K562 (cell line): Measurements from ENCODE around the gene PCBP4. TPM values are rescaled to one million over a fixed set of nuclear protein-coding genes. Genes with fewer than 3 reads are reported as not detected.

Source experiments
- ATAC-seq: fragments of 200-7000 bp; cut with Tn5 transposase; 3 replicates; pipeline ENCODE4 v1.9.1; 2020; ENCODE audit warnings: moderate library complexity
- BruUV-seq: library from RNA; stranded (reverse); fragments of 400-500 nt; replicated peaks from 2 replicates; lab custom pipeline; 2021; lab: Mats Ljungman, UMichigan
- CTCF ChIA-PET: fragments of 300-600 bp; formaldehyde crosslinking; extraction: SDS; loops from one replicate; lab custom pipeline; 2021; ENCODE audit warnings: low intra/inter-chr PET ratio; lab: Yijun Ruan, JAX
- POLR2A ChIA-PET: fragments of 300-600, 350-650 bp; sonication (Branson Sonifier 250); formaldehyde crosslinking; extraction: SDS; loops from one replicate; lab custom pipeline; 2021; ENCODE audit warnings: antibody characterized with exemption, inconsistent platforms; lab: Yijun Ruan, JAX
- DNase-seq, 4 experiments: peaks; one replicate each; pipeline versions ENCODE4 v3.0.0 to v3.0.0-alpha.2; 2011 to 2018; ENCODE audit warnings: low spot score in 3 of 4, mixed read lengths in 3 of 4; ENCODE audit errors: extremely low read depth in 1 of 4
- FAIRE-seq: peaks from 2 replicates; lab custom pipeline; 2011; peaks lifted over from hg19 to GRCh38; lab: Jason Lieb, UNC
- H2AFZ ChIP-seq: 2 replicates; pipeline ENCODE4 v1.6.0; 2011; ENCODE audit warnings: low read depth, low read length, control low read depth, inconsistent platforms
- H3K27ac ChIP-seq: fragments of 200-600 bp; 3 replicates; pipeline ENCODE4 v1.8.0; 2011; ENCODE audit warnings: low read depth, mild to moderate bottlenecking, control low read depth, inconsistent platforms, low read length, moderate library complexity, mixed read lengths; ENCODE audit errors: extremely low read depth
- H3K27me3 ChIP-seq, 2 experiments: fragments of 300-600 bp in 1 of 2; 2 replicates in 1 of 2; 3 replicates in 1 of 2; pipeline versions ENCODE4 v1.6.0 to v1.8.0; 2011; ENCODE audit warnings: inconsistent platforms in 2 of 2, low read length in 2 of 2, mild to moderate bottlenecking in 1 of 2, mixed read lengths in 1 of 2, moderate library complexity in 1 of 2; ENCODE audit not compliant: control insufficient read depth in 2 of 2, insufficient read depth in 2 of 2
- H3K36me3 ChIP-seq: fragments of 300-600 bp; 3 replicates; pipeline ENCODE4 v1.8.0; 2011; ENCODE audit warnings: mild to moderate bottlenecking, low read length, inconsistent platforms; ENCODE audit not compliant: control insufficient read depth, insufficient read depth
- H3K4me1 ChIP-seq, 2 experiments: fragments of 200-600 bp in 1 of 2; replicated peaks in 1 of 2; 2 replicates in 1 of 2; 3 replicates in 1 of 2; pipeline versions ENCODE4 v1.5.1 to v1.8.0; 2011; ENCODE audit warnings: inconsistent platforms in 2 of 2, low read length in 2 of 2, mild to moderate bottlenecking in 1 of 2, mixed read lengths in 1 of 2, moderate library complexity in 1 of 2; ENCODE audit not compliant: control insufficient read depth in 2 of 2, insufficient read depth in 2 of 2
- H3K4me2 ChIP-seq: 2 replicates; pipeline ENCODE4 v1.6.1; 2011; ENCODE audit warnings: low read length, control low read depth, inconsistent platforms, mixed read lengths; ENCODE audit not compliant: insufficient read depth
- H3K4me3 ChIP-seq: fragments of 200-600 bp; sonication (generic), shearing (Covaris generic); 2 replicates; pipeline ENCODE4 v1.5.1; 2016; ENCODE audit warnings: control low read depth, inconsistent platforms
- H3K79me2 ChIP-seq: fragments of 200-600 bp; 3 replicates; pipeline ENCODE4 v1.8.0; 2011; ENCODE audit warnings: low read length, inconsistent platforms; ENCODE audit not compliant: control insufficient read depth, insufficient read depth
- H3K9ac ChIP-seq, 2 experiments: 2 replicates each; pipeline versions ENCODE4 v1.6.0 to v1.6.1; 2011; ENCODE audit warnings: low read depth in 2 of 2, low read length in 2 of 2, control low read depth in 1 of 2, inconsistent platforms in 1 of 2, mild to moderate bottlenecking in 1 of 2, mixed read lengths in 1 of 2; ENCODE audit not compliant: insufficient read depth in 1 of 2
- H3K9me1 ChIP-seq: one replicate; pipeline ENCODE4 v1.6.0; 2011; ENCODE audit warnings: inconsistent platforms, mild to moderate bottlenecking, low read length, moderate library complexity; ENCODE audit not compliant: control insufficient read depth, insufficient read depth
- H3K9me3 ChIP-seq: replicated peaks from 2 replicates; pipeline ENCODE4 v1.5.1; 2011; ENCODE audit warnings: low read depth, low read length, inconsistent platforms; ENCODE audit not compliant: control insufficient read depth, insufficient read depth
- H4K20me1 ChIP-seq: replicated peaks from 2 replicates; pipeline ENCODE4 v1.6.1; 2011; ENCODE audit warnings: low read length, inconsistent platforms, mixed read lengths; ENCODE audit not compliant: control insufficient read depth, insufficient read depth
- CEBPB ChIP-seq: fragments of 450-650 bp; IDR thresholded peaks from 2 replicates; pipeline ENCODE4 v1.6.1; 2016; ENCODE audit warnings: missing genetic modification characterization, missing compliant biosample characterization
- CHD1 ChIP-seq: fragments of 200-600 bp; sonication (generic); IDR thresholded peaks from one replicate; pipeline ENCODE4 v1.6.1; 2012; ENCODE audit warnings: mild to moderate bottlenecking, moderate library complexity, low read length, inconsistent platforms
- CREM ChIP-seq: IDR thresholded peaks from 2 replicates; pipeline ENCODE4 v1.6.1; 2014; ENCODE audit warnings: antibody characterized with exemption, low read depth
- CTCF ChIP-seq, 3 experiments: IDR thresholded peaks in 2 of 3; conservative IDR thresholded peaks in 1 of 3; 2 replicates each; pipeline ENCODE4 v1.5.1; 2011 to 2012; ENCODE audit warnings: low read length in 3 of 3, mild to moderate bottlenecking in 3 of 3, control low read depth in 2 of 3, improper control_type of control experiment in 1 of 3, inconsistent platforms in 1 of 3, low read depth in 1 of 3, mixed read lengths in 1 of 3, moderate library complexity in 1 of 3; ENCODE audit not compliant: insufficient read depth in 2 of 3
- GABPB1 ChIP-seq: sonication (generic); formaldehyde crosslinking; IDR thresholded peaks from 2 replicates; pipeline ENCODE4 v1.8.0; 2022; ENCODE audit warnings: mild to moderate bottlenecking, missing genetic modification reagents
- MTA1 ChIP-seq: fragments of 450-650 bp; IDR thresholded peaks from 2 replicates; pipeline ENCODE4 v1.6.1; 2017; ENCODE audit warnings: borderline replicate concordance
- MYC ChIP-seq, 2 experiments: fragments of 250-450 bp in 1 of 2; sonication (Bioruptor Pico) in 1 of 2; IDR thresholded peaks; 2 replicates each; pipeline versions ENCODE4 v1.5.1 to v1.6.1; 2012 to 2021; ENCODE audit warnings: low read depth in 2 of 2, borderline replicate concordance in 1 of 2, improper control_type of control experiment in 1 of 2, low read length in 1 of 2, mild to moderate bottlenecking in 1 of 2, moderate library complexity in 1 of 2
- NRF1 ChIP-seq, 2 experiments: fragments of 450-650 bp; IDR thresholded peaks in 1 of 2; conservative IDR thresholded peaks in 1 of 2; 2 replicates each; pipeline ENCODE4 v1.6.1; 2014; ENCODE audit warnings: mild to moderate bottlenecking in 2 of 2
- SMC3 ChIP-seq: conservative IDR thresholded peaks from 2 replicates; pipeline ENCODE4 v1.6.1; 2011; ENCODE audit warnings: low read depth, low read length, improper control_type of control experiment; ENCODE audit not compliant: insufficient read depth
- ZBTB11 ChIP-seq, 3 experiments: fragments of 200-800 bp in 1 of 3; fragments of 250-450 bp in 1 of 3; fragments of 450-650 bp in 1 of 3; sonication (Bioruptor Pico) in 1 of 3; sonication (Bioruptor generic) in 1 of 3; formaldehyde crosslinking in 1 of 3; IDR thresholded peaks; 2 replicates each; pipeline versions ENCODE4 v1.6.1 to v1.8.0; 2016 to 2022; ENCODE audit warnings: mild to moderate bottlenecking in 2 of 3, missing genetic modification characterization in 2 of 3, missing compliant biosample characterization in 1 of 3, moderate library complexity in 1 of 3
- ZBTB33 ChIP-seq: sonication (generic); formaldehyde crosslinking; IDR thresholded peaks from 2 replicates; pipeline ENCODE4 v1.8.1; 2023; ENCODE audit warnings: mild to moderate bottlenecking, missing genetic modification reagents
- ZBTB7A ChIP-seq: IDR thresholded peaks from 2 replicates; pipeline ENCODE4 v1.6.1; 2011; ENCODE audit warnings: low read depth, mild to moderate bottlenecking, low read length, moderate library complexity, borderline replicate concordance; ENCODE audit not compliant: control insufficient read depth
- WGBS: fragments of 100-300 bp; shearing (Covaris generic); methylation state at CpG from one replicate; pipeline ENCODE4 v1.1.6; 2016; ENCODE audit warnings: low coverage, mixed read lengths; ENCODE audit not compliant: insufficient coverage; ENCODE audit errors: missing lambda C conversion rate; 5-methylcytosine and 5-hydroxymethylcytosine counted together
- in situ Hi-C: fragments of 300-500 bp; cut with MboI; formaldehyde crosslinking; loops from 4 replicates; pipeline ENCODE4 v1.15.0; 2018; ENCODE audit warnings: inconsistent platforms, mixed read lengths
- intact Hi-C: fragments of 100-400 bp; cut with micrococcal nuclease; formaldehyde crosslinking; loops from 2 replicates; pipeline ENCODE4 v1.14.2; 2022
- polyA plus RNA-seq, 8 experiments: library from polyadenylated mRNA; depleted of rRNA in 4 of 8; stranded (reverse) in 5 of 8; unstranded in 3 of 8; fragments of >200 nt; fragmentation: Nextera tagmentation in 2 of 8; fragmentation: Illumina TruSeq in 1 of 8; extraction: Ambion mirVana in 2 of 8; extraction: Trizol in 1 of 8; gene quantifications; 2 replicates each; pipeline versions ENCODE4 v1.2.1 to v1.2.3, GENCODE V29; 2011 to 2014; ENCODE audit warnings: inconsistent platforms in 1 of 8, missing spikeins in 1 of 8
- total RNA-seq, 7 experiments: library from RNA; depleted of rRNA in 6 of 7; stranded (reverse); fragments of >200 nt in 6 of 7; fragmentation: Illumina TruSeq in 2 of 7; extraction: Trizol in 2 of 7; gene quantifications; 2 replicates each; pipeline versions ENCODE4 v1.2.1 to v1.2.3, GENCODE V29; 2011 to 2021; ENCODE audit warnings: low replicate concordance in 1 of 7

The PCBP4 gene
- total and polyA plus RNA-seq, 9 of the 15 experiments (the other 6 are each of a cell fraction or from before 2014, with no cell fraction given), result 0.06 to 5.8 (median 2.6) TPM

GRCh38 chr3:52001443-52001974, 34.3 kb upstream of the PCBP4 start:
- Histone ChIP-seq H4K20me1 (no peaks in the 10 kb centered on the region), H3K79me2 (no peaks in the 10 kb centered on the region), H3K9me1 (no peaks in the 10 kb centered on the region), H3K4me1 (peaks cover 31 to 44% of the 10 kb centered on the region in 2 experiments), H3K27me3 (no peaks in the 10 kb centered on the region), H3K9ac (no peak overlapping the region), H3K27ac (no peak overlapping the region), H3K36me3 (no peaks in the 10 kb centered on the region), H2AFZ (no peak overlapping the region), H3K4me2 (no peak overlapping the region; the same call in 1 of the 2 replicates), H3K9me3 (no peaks in the 10 kb centered on the region), H3K4me3 (no peak overlapping the region)
- WGBS, result 2% methylated on average over 8 of the region's 18 CpGs
- intact Hi-C loops (loop anchor here (1.0 to 5.0 kb wide), 6 partner anchors 51 to 446 kb away; partner anchors contain the start of genes GLYCTK and SEMA3G), in situ Hi-C loops (loop anchor here (5.0 to 25.0 kb wide), 2 partner anchors 126 to 386 kb away; no protein-coding TSS in a partner anchor)
- DNase-seq (peak; percentile 83 to 84 (median 83)), ATAC-seq (peak; percentile 92), FAIRE-seq (peak; percentile 80)
- CTCF ChIA-PET, result interaction anchor here (0.6 to 5.3 kb wide), 5 partner anchors 53 to 338 kb away, joined by 3 to 36 read pairs (median 7); no protein-coding TSS in a partner anchor
- POLR2A ChIA-PET, result interaction anchor here (0.8 to 1.0 kb wide), 2 partner anchors 53 to 81 kb away, joined by 3 read pairs; no protein-coding TSS in a partner anchor
- BruUV-seq, result no TSS peak
- TF ChIP-seq MYC (IDR thresholded peaks at IDR 0.05; ENCODE audit: low read depth, low read length), result 0 out of 2 replicates have a peak, but pooled peaks have one; percentile 32
- no peak for TF ChIP-seq MYC (CRISPR knock-in tag; IDR thresholded peaks at IDR 0.05; ENCODE audit: borderline replicate concordance, low read depth)
- no peak for TF ChIP-seq ZBTB11 (CRISPR knock-in tag; IDR thresholded peaks at IDR 0.05)
- TF ChIP-seq CREM, result 0 out of 2 replicates have a peak, but pooled peaks have one; percentile 15
- peak; percentile 96 for TF ChIP-seq ZBTB7A
- no peak for TF ChIP-seq CHD1
- TF ChIP-seq MTA1, result 0 out of 2 replicates have a peak, but pooled peaks have one; percentile 23
- peak in 1 of 2 experiments; percentile 28; a peak in 1 of 4 replicates for TF ChIP-seq NRF1 (conservative IDR thresholded peaks at IDR 0.05 in 1 of 2, IDR thresholded peaks at IDR 0.05 in 1 of 2)
- peak; percentile 28; the same call in 1 of the 2 replicates for TF ChIP-seq ZBTB33 (CRISPR knock-in tag)
- TF ChIP-seq CEBPB (tag), result no peak
- no peak for TF ChIP-seq GABPB1
- TF ChIP-seq SMC3, result peak; percentile 86
- peak; percentile 90 to 99 (median 96) for TF ChIP-seq CTCF (IDR thresholded peaks at IDR 0.05 in 2 of 3, conservative IDR thresholded peaks at IDR 0.05 in 1 of 3; ENCODE audit: insufficient read depth in 2 of 3, low read depth in 1 of 3, low read length in 3 of 3)
